GM13977 (cell line): ENCODE measurements around the gene TIPARP.
"Not testable (repeated sequence)": the region's sequence is repeated elsewhere in the genome, so short reads cannot be mapped to it uniquely, and the experiment has no call there.

Experiments
- DNase-seq: peaks from one replicate; pipeline ENCODE4 v3.0.0; 2012; ENCODE audit warnings: low spot score
- in situ Hi-C: fragments of 300-500 bp; cut with MboI; formaldehyde crosslinking; loops from one replicate; pipeline ENCODE4 v1.12.0; 2022; ENCODE audit warnings: low sequenced_read_pairs, low pct_unique_long_range_greater_than_20kb, mixed read lengths, inconsistent platforms; ENCODE audit not compliant: unreplicated experiment
- TF ChIP-seq, protein P1 (sequence below): IDR thresholded peaks from 2 replicates; pipeline ENCODE4 v1.5.1; 2012; ENCODE audit warnings: mild to moderate bottlenecking, control low read depth; ENCODE audit not compliant: insufficient read depth; ENCODE audit errors: extremely low read depth, missing control alignments

Gene TIPARP

DNA sequence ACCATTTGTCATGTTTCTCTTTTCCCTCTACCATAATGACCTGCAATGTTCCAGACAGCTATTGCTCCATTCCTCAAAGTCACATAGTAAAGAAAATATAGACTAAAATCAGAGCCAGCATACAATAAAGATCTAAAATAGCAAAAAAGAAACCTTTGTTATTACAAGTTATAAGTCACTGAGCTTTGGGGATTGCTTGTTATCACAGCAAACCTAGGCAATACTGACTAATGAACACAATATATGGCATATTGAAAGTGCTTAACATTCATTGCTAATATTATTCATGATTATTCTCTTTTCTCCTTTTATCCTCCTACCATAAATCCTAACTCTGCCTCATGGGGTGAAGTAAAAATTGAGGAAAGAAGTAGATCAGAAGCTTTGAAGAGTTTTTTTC is 27.4 kb upstream of the TIPARP start:
- TF ChIP-seq, protein P1, sequence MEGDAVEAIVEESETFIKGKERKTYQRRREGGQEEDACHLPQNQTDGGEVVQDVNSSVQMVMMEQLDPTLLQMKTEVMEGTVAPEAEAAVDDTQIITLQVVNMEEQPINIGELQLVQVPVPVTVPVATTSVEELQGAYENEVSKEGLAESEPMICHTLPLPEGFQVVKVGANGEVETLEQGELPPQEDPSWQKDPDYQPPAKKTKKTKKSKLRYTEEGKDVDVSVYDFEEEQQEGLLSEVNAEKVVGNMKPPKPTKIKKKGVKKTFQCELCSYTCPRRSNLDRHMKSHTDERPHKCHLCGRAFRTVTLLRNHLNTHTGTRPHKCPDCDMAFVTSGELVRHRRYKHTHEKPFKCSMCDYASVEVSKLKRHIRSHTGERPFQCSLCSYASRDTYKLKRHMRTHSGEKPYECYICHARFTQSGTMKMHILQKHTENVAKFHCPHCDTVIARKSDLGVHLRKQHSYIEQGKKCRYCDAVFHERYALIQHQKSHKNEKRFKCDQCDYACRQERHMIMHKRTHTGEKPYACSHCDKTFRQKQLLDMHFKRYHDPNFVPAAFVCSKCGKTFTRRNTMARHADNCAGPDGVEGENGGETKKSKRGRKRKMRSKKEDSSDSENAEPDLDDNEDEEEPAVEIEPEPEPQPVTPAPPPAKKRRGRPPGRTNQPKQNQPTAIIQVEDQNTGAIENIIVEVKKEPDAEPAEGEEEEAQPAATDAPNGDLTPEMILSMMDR, result no peak
- DNase-seq, result no peak
- in situ Hi-C loops, result no loop called here

DNA sequence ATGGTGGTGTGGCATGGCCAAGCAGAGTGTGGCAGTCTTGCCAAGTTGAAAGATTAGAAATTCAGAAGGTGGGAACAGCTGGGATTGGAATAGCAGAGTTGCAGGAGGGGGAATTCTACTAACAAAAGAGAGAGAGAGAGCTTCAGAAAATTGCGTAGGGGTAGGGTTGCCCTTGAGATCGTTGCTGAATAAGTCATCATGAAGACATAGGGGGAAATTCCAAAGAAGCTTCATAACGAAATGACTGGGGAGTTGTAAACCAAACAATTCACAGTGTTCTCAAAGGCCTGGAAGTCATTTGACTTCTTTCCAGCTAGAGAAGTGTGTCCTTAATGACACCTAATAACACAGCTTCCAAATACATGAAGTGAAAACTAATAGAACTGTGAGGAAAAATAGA is 26.3 kb upstream of the TIPARP start:
- DNase-seq, result no peak
- in situ Hi-C loops, result no loop called here
- TF ChIP-seq, protein P1, result no peak

DNA sequence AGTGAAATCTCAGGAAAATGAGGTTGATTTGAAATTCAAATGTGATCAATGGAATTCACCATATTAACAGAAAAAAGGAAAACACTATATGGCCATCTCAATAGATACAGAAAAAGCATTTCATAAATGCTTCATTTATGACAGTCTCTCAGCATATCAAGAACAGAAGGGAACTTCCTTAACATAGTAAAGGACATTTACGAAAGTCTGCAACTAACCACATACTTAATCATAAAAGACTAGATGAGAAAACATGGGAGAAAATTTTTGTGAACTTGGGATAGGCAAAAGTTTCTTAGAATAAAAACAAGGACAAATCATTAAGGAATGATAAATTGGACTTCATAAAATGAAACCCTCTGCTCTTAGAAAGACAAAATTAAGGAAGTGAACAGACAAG is 24.7 kb upstream of the TIPARP start:
- TF ChIP-seq, protein P1, result no peak
- in situ Hi-C loops, result loop anchor here (25.0 kb wide), 1 partner anchor 487 kb away; no protein-coding TSS in a partner anchor

DNA sequence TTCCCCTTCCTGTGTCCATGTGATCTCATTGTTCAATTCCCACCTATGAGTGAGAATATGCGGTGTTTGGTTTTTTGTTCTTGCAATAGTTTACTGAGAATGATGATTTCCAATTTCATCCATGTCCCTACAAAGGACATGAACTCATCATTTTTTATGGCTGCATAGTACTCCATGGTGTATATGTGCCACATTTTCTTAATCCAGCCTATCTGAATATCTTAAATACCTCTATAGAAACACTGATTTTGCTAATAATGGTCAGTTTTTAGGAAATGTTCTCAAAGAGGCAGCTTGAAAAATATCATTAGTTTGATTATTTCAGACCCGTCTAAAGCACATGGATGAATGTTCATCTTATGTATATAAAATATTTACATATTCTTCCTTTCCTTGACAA is 21.7 kb upstream of the TIPARP start:
- in situ Hi-C loops, result loop anchor here (25.0 kb wide), 1 partner anchor 490 kb away; no protein-coding TSS in a partner anchor
- DNase-seq, result not testable (repeated sequence)

More for the DNA sequence above, 24.7 kb upstream of the TIPARP start:
- no peak for DNase-seq

DNA sequence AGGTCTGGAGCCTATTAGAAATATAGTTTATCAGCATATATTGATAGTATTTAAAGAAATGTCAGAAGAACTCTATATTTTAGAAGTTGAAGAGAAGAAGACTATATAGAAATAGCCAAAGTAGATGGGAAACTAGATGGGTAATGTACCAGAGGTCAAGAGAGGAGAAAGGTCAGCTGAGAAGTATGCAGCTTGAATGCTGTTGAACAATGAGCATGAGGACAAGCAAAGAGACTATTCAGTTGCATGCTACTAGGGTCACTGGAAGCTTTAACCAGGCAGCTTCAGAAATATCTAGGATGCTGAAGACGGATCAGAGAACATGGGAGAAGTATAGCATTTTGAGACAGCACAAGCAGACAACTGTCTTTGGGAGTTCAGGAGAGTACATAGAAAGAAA is 19.6 kb upstream of the TIPARP start:
- in situ Hi-C loops, result loop anchor here (5.0 to 25.0 kb wide), 2 partner anchors 48 to 493 kb away; no protein-coding TSS in a partner anchor
- DNase-seq, result no peak
- TF ChIP-seq, protein P1, result no peak

DNA sequence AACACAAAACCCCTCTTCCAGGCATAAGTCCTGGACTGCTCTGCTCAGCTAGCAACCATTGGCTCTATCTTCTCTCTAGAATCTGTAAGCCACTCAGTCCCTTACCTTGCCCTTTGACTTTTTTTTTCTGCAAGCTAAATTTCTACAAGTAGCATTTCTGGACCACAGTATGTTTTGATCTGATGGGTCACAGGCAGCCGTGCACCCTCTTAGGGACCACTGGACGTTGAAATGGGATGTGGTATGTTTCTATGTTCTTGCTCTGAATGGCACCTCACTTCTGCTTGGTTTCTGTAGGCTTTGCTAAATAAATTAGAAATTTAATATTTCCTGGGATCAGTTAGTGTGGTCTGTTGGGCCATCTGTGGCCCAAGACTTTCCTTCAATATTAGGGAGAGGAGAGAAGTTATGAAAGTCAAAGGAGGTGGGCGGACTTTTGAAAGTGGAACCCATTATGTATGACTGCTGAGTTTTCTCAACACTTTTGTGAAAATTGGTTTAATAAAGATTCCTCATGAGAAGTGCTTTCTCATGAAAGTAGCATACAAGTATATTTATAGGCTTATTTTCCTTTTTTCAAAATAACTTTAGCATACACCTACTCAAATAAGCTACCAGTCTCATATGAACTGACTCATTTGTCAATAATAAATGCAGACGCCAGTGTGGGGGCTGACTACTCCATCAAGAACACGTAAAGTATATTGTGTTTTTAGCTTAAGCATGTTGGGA is 18.4 kb upstream of the TIPARP start:
- peak; percentile 34 for DNase-seq
- TF ChIP-seq, protein P1, result no peak
- in situ Hi-C loops, result loop anchor here (5.0 to 25.0 kb wide), 2 partner anchors 49 to 494 kb away; no protein-coding TSS in a partner anchor

DNA sequence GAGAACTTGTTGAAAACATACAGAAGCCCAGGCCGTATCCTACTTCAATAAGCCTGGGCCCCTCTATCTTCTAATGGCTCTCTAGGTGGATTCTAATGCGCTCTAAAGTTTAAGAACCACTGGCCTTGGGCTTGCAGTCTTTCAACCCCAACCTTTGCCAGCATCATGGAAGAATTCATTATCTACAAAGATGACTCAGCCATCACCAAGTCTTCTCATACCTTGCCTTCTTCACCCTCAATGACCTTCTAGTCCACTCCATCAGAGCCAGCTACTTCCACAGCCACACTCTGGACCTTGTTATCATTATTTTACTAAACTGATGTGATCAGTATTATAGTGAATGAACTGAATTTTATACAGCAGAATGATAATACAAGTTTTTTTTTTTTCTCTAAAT is 16.9 kb upstream of the TIPARP start:
- in situ Hi-C loops, result loop anchor here (5.0 to 25.0 kb wide), 2 partner anchors 50 to 495 kb away; no protein-coding TSS in a partner anchor
- TF ChIP-seq, protein P1, result no peak
- no peak for DNase-seq
